Measurements from ENCODE around the gene KCNN4. TPM values are rescaled to one million over a fixed set of nuclear protein-coding genes. Genes with fewer than 3 reads are reported as not detected.

KCNN4 gene
- polyA plus RNA-seq, 1 of the 3 experiments (the other 2 are of a cell fraction): 22.2 TPM

- no peak for TF ChIP-seq RCOR1 (IDR thresholded peaks at IDR 0.05; ENCODE audit: low read length)
Measured at GRCh38 chr19:43748685-43749084, 32.1 kb downstream of the KCNN4 start (continued).

GRCh38 chr19:43748205-43748594 is 32.6 kb downstream of the KCNN4 start:
- H3K36me3 ChIP-seq (replicated peaks in 1 of 2; ENCODE audit: control insufficient read depth in 1 of 2, insufficient read depth in 2 of 2, low read length in 1 of 2): peaks cover 66% of the 10 kb centered on the region in 2 experiments
- POLR2A ChIA-PET: no interaction called here
- CTCF ChIA-PET: interaction anchor here (0.9 kb wide), 1 partner anchor 37 kb away, joined by 4 read pairs; no protein-coding TSS in a partner anchor
- H3K27ac ChIP-seq (ENCODE audit: low read depth in 2 of 2, low read length in 1 of 2): no peak overlapping the region
- H2AFZ ChIP-seq (ENCODE audit: low read depth): no peak overlapping the region
- H3F3A ChIP-seq (replicated peaks; ENCODE audit: insufficient read depth): peaks cover 28% of the 10 kb centered on the region
- peaks cover 44% of the 10 kb centered on the region for H3K79me2 ChIP-seq (ENCODE audit: insufficient read depth)
- TF ChIP-seq USF1 (IDR thresholded peaks at IDR 0.05; ENCODE audit: borderline replicate concordance, low read depth): no peak
- no peaks in the 10 kb centered on the region for H3K9me2 ChIP-seq
- H3K9me3 ChIP-seq: no peaks in the 10 kb centered on the region
- H3K4me2 ChIP-seq: no peak overlapping the region
- H4K20me1 ChIP-seq (ENCODE audit: insufficient read depth): peaks cover 13% of the 10 kb centered on the region
- H3K4me3 ChIP-seq (ENCODE audit: low read depth in 2 of 2, low read length in 1 of 2): no peak overlapping the region
- peaks cover 0 to 10% of the 10 kb centered on the region in 2 experiments; a peak in 2 of 4 replicates for H3K4me1 ChIP-seq (ENCODE audit: control insufficient read depth in 1 of 2, insufficient read depth in 2 of 2, low read depth in 1 of 2, low read length in 1 of 2)
- no peak for DNase-seq
- H3K27me3 ChIP-seq (ENCODE audit: insufficient read depth): no peaks in the 10 kb centered on the region
- H3K9ac ChIP-seq: no peak overlapping the region
- 89% methylated on average over 4 of the region's 4 CpGs for whole genome bisulfite sequencing (ENCODE audit: low lambda C conversion rate)

GRCh38 chr19:43747557-43748204 is 33.1 kb downstream of the KCNN4 start:
- 91% methylated on average over 14 of the region's 16 CpGs for WGBS (ENCODE audit: low lambda C conversion rate)
- no peaks in the 10 kb centered on the region for H3K9me3 ChIP-seq
- H3K36me3 ChIP-seq (replicated peaks in 1 of 2; ENCODE audit: control insufficient read depth in 1 of 2, insufficient read depth in 2 of 2, low read length in 1 of 2): peaks cover 66 to 69% of the 10 kb centered on the region in 2 experiments
- H4K20me1 ChIP-seq (ENCODE audit: insufficient read depth): peaks cover 13% of the 10 kb centered on the region
- H3K27ac ChIP-seq (ENCODE audit: low read depth in 2 of 2, low read length in 1 of 2): no peak overlapping the region
- TF ChIP-seq IRF3 (IDR thresholded peaks at IDR 0.05; ENCODE audit: low read depth, low read length) (no peak), USF1 (IDR thresholded peaks at IDR 0.05; ENCODE audit: borderline replicate concordance, low read depth) (no peak), FOXM1 (IDR thresholded peaks at IDR 0.05; ENCODE audit: low read depth) (no peak), EZH2phosphoT487 (IDR thresholded peaks at IDR 0.05; ENCODE audit: borderline replicate concordance, low read depth) (no peak), ELF1 (IDR thresholded peaks at IDR 0.05) (no peak)
- peaks cover 0 to 5% of the 10 kb centered on the region in 2 experiments; a peak in 1 of 4 replicates for H3K4me1 ChIP-seq (ENCODE audit: control insufficient read depth in 1 of 2, insufficient read depth in 2 of 2, low read depth in 1 of 2, low read length in 1 of 2)
- no peak for DNase-seq
- H3K79me2 ChIP-seq (ENCODE audit: insufficient read depth): peaks cover 41% of the 10 kb centered on the region
- H3F3A ChIP-seq (replicated peaks; ENCODE audit: insufficient read depth): peaks cover 25% of the 10 kb centered on the region
- no peak overlapping the region for H2AFZ ChIP-seq (ENCODE audit: low read depth)
- no peaks in the 10 kb centered on the region for H3K27me3 ChIP-seq (ENCODE audit: insufficient read depth)
- no peak overlapping the region for H3K4me3 ChIP-seq (ENCODE audit: low read depth in 2 of 2, low read length in 1 of 2)
- no peak overlapping the region for H3K4me2 ChIP-seq
- no peaks in the 10 kb centered on the region for H3K9me2 ChIP-seq
- ChIA-PET POLR2A (interaction anchor here (0.6 kb wide), 1 partner anchor 84 kb away, joined by 3 read pairs; no protein-coding TSS in a partner anchor), CTCF (interaction anchor here (0.9 to 5.5 kb wide), 2 partner anchors 38 to 39 kb away, joined by 4 to 79 read pairs; no protein-coding TSS in a partner anchor)
- H3K9ac ChIP-seq: no peak overlapping the region

Data from SK-N-SH (cell line).